H1 (cell line): ENCODE results near the gene JOSD2. TPM values are rescaled to one million over a fixed set of nuclear protein-coding genes. Genes with fewer than 3 reads are reported as not detected.

Experiments
- CTCF ChIA-PET: fragments of 300-600 bp; sonication (Branson Sonifier 250); formaldehyde crosslinking; loops from one replicate; lab custom pipeline; 2021; ENCODE audit not compliant: partially characterized antibody; lab: Charles Lee
- POLR2A ChIA-PET: fragments of 300-600 bp; sonication (Branson Sonifier 250); formaldehyde crosslinking; loops from one replicate; lab custom pipeline; 2021; ENCODE audit warnings: inconsistent platforms; ENCODE audit not compliant: partially characterized antibody; lab: Charles Lee
- DNase-seq, 2 experiments: peaks; one replicate each; pipeline versions ENCODE4 v3.0.0 to v3.0.0-alpha.2; 2010 to 2022; ENCODE audit warnings: low spot score in 2 of 2, low read depth in 1 of 2, mixed read lengths in 1 of 2
- FAIRE-seq: peaks from 2 replicates; lab custom pipeline; 2011; peaks lifted over from hg19 to GRCh38; lab: Jason Lieb, UNC
- H2AFZ ChIP-seq: 2 replicates; pipeline ENCODE4 v1.8.1; 2012; ENCODE audit warnings: low read length, inconsistent platforms
- H2AK5ac ChIP-seq: 2 replicates; pipeline ENCODE4 v1.6.1; 2013; ENCODE audit warnings: low read depth, low read length
- H2BK120ac ChIP-seq: replicated peaks from 2 replicates; pipeline ENCODE3; 2013; ENCODE audit warnings: low read depth, low read length, inconsistent platforms
- H2BK12ac ChIP-seq: 2 replicates; pipeline ENCODE4 v1.6.1; 2013; ENCODE audit warnings: low read depth, low read length
- H2BK15ac ChIP-seq: 2 replicates; pipeline ENCODE4 v1.6.1; 2013; ENCODE audit warnings: low read length
- H2BK20ac ChIP-seq: 2 replicates; pipeline ENCODE4 v1.6.1; 2013; ENCODE audit warnings: low read length
- H2BK5ac ChIP-seq: 2 replicates; pipeline ENCODE4 v1.6.1; 2013; ENCODE audit warnings: low read depth, low read length
- H3K14ac ChIP-seq: 2 replicates; pipeline ENCODE4 v1.6.1; 2013; ENCODE audit warnings: inconsistent platforms; ENCODE audit not compliant: insufficient read length
- H3K18ac ChIP-seq: 2 replicates; pipeline ENCODE4 v1.6.1; 2013; ENCODE audit warnings: low read length; ENCODE audit errors: extremely low read depth
- H3K23ac ChIP-seq: 2 replicates; pipeline ENCODE4 v1.6.1; 2013; ENCODE audit warnings: inconsistent platforms; ENCODE audit not compliant: insufficient read length
- H3K23me2 ChIP-seq: 2 replicates; pipeline ENCODE4 v1.6.1; 2013; ENCODE audit warnings: low read depth, low read length
- H3K27ac ChIP-seq: 2 replicates; pipeline ENCODE4 v1.6.1; 2011; ENCODE audit warnings: low read depth, low read length, inconsistent platforms
- H3K27me3 ChIP-seq, 4 experiments: replicated peaks in 1 of 4; 1 replicate in 1 of 4; 2 replicates in 3 of 4; pipeline versions ENCODE4 v1.6.1 to v1.8.1; 2011 to 2013; ENCODE audit warnings: low read length in 3 of 4, mild to moderate bottlenecking in 3 of 4, inconsistent platforms in 2 of 4, mixed read lengths in 2 of 4, moderate library complexity in 1 of 4; ENCODE audit not compliant: control insufficient read depth in 3 of 4, insufficient read depth in 3 of 4; ENCODE audit errors: extremely low read depth in 1 of 4
- H3K36me3 ChIP-seq, 4 experiments: 2 replicates each; pipeline versions ENCODE4 v1.6.1 to v1.8.1; 2011 to 2013; ENCODE audit warnings: mild to moderate bottlenecking in 4 of 4, low read length in 3 of 4, moderate library complexity in 2 of 4, control low read depth in 1 of 4, inconsistent platforms in 1 of 4; ENCODE audit not compliant: insufficient read depth in 4 of 4, control insufficient read depth in 2 of 4
- H3K4ac ChIP-seq: replicated peaks from 2 replicates; pipeline ENCODE3; 2013; ENCODE audit warnings: low read length, low read depth, mixed read lengths, inconsistent platforms; ENCODE audit not compliant: insufficient read length
- H3K4me1 ChIP-seq, 4 experiments: replicated peaks in 1 of 4; 1 replicate in 1 of 4; 2 replicates in 3 of 4; pipeline versions ENCODE4 v1.6.1 to v1.8.1; 2011 to 2013; ENCODE audit warnings: low read length in 3 of 4, inconsistent platforms in 2 of 4, mixed read lengths in 1 of 4; ENCODE audit not compliant: insufficient read depth in 4 of 4, control insufficient read depth in 3 of 4
- H3K4me2 ChIP-seq, 2 experiments: 2 replicates each; pipeline versions ENCODE4 v1.6.1 to v1.8.1; 2011 to 2013; ENCODE audit warnings: low read depth in 2 of 2, low read length in 2 of 2, control low read depth in 1 of 2, inconsistent platforms in 1 of 2, mild to moderate bottlenecking in 1 of 2; ENCODE audit not compliant: insufficient read depth in 1 of 2
- H3K4me3 ChIP-seq, 4 experiments: fragments of 200-600, 300-600 bp in 1 of 4; sonication (generic), shearing (Covaris generic), sonication (Bioruptor Twin) in 1 of 4; 2 replicates each; pipeline versions ENCODE4 v1.5.1 to v1.8.1; 2011 to 2016; ENCODE audit warnings: low read length in 4 of 4, low read depth in 3 of 4, control low read depth in 2 of 4, inconsistent platforms in 2 of 4, mild to moderate bottlenecking in 2 of 4, mixed read lengths in 1 of 4, moderate library complexity in 1 of 4; ENCODE audit not compliant: insufficient read depth in 2 of 4; ENCODE audit errors: extremely low read depth in 1 of 4
- H3K56ac ChIP-seq: replicated peaks from 2 replicates; pipeline ENCODE3; 2013; ENCODE audit warnings: low read depth, mild to moderate bottlenecking, mixed read lengths, low read length, inconsistent platforms; ENCODE audit not compliant: insufficient read length
- H3K79me1 ChIP-seq: 2 replicates; pipeline ENCODE4 v1.6.1; 2013; ENCODE audit warnings: low read depth, low read length, control low read depth
- H3K79me2 ChIP-seq, 2 experiments: 2 replicates each; pipeline versions ENCODE4 v1.6.1 to v1.8.1; 2012 to 2013; ENCODE audit warnings: low read length in 2 of 2, mild to moderate bottlenecking in 2 of 2, inconsistent platforms in 1 of 2; ENCODE audit not compliant: insufficient read depth in 2 of 2, control insufficient read depth in 1 of 2
- H3K9ac ChIP-seq, 4 experiments: replicated peaks in 1 of 4; 1 replicate in 1 of 4; 2 replicates in 3 of 4; pipeline versions ENCODE4 v1.6.1 to v1.8.1; 2011 to 2013; ENCODE audit warnings: low read depth in 3 of 4, low read length in 3 of 4, control low read depth in 2 of 4, mild to moderate bottlenecking in 2 of 4, moderate library complexity in 2 of 4, inconsistent platforms in 1 of 4; ENCODE audit errors: extremely low read depth in 1 of 4
- H3K9me3 ChIP-seq, 2 experiments: 2 replicates each; pipeline versions ENCODE4 v1.6.1 to v1.8.1; 2012 to 2013; ENCODE audit warnings: mild to moderate bottlenecking in 2 of 2, moderate library complexity in 2 of 2, control low read depth in 1 of 2, inconsistent platforms in 1 of 2, low read depth in 1 of 2, low read length in 1 of 2, mixed read lengths in 1 of 2; ENCODE audit not compliant: insufficient read depth in 2 of 2
- H4K20me1 ChIP-seq, 2 experiments: replicated peaks in 1 of 2; 2 replicates each; pipeline versions ENCODE3 to v1.8.1; 2011 to 2013; ENCODE audit warnings: inconsistent platforms in 2 of 2, low read length in 2 of 2, mild to moderate bottlenecking in 1 of 2; ENCODE audit not compliant: insufficient read depth in 2 of 2, control insufficient read depth in 1 of 2
- H4K5ac ChIP-seq: 2 replicates; pipeline ENCODE4 v1.6.1; 2013; ENCODE audit warnings: low read length, low read depth, mixed read lengths, inconsistent platforms; ENCODE audit not compliant: insufficient read length
- H4K8ac ChIP-seq: 2 replicates; pipeline ENCODE4 v1.8.0; 2013; ENCODE audit warnings: mild to moderate bottlenecking, moderate library complexity, low read length, inconsistent platforms; ENCODE audit not compliant: insufficient read depth; ENCODE audit errors: extremely low read depth
- H4K91ac ChIP-seq: replicated peaks from 2 replicates; pipeline ENCODE3; 2013; ENCODE audit warnings: low read length, mixed read lengths, inconsistent platforms; ENCODE audit not compliant: insufficient read length
- BCL11A ChIP-seq, 2 experiments: IDR thresholded peaks; one replicate each; pipeline ENCODE4 v1.6.1; 2011; ENCODE audit warnings: low read depth in 2 of 2, low read length in 2 of 2, mild to moderate bottlenecking in 2 of 2
- EZH2 ChIP-seq: fragments of 200-600 bp; sonication (generic); IDR thresholded peaks from 2 replicates; pipeline ENCODE4 v1.7.1; 2012; ENCODE audit warnings: low read depth, mild to moderate bottlenecking, moderate library complexity, low read length, inconsistent platforms; ENCODE audit not compliant: severe bottlenecking
- GABPA ChIP-seq: IDR thresholded peaks from 2 replicates; pipeline ENCODE4 v1.6.1; 2011; ENCODE audit warnings: mild to moderate bottlenecking, low read length, moderate library complexity, borderline replicate concordance; ENCODE audit not compliant: insufficient read depth
- HDAC6 ChIP-seq: IDR thresholded peaks from one replicate; pipeline ENCODE4 v1.7.1; 2012; ENCODE audit warnings: low read depth, mild to moderate bottlenecking, inconsistent platforms, low read length, moderate library complexity
- JUND ChIP-seq: IDR thresholded peaks from 2 replicates; pipeline ENCODE4 v1.6.1; 2011; ENCODE audit warnings: mild to moderate bottlenecking, improper control_type of control experiment, low read length
- KDM1A ChIP-seq: fragments of 200-600, 300-600 bp; sonication (generic); IDR thresholded peaks from 2 replicates; pipeline ENCODE4 v1.7.1; 2016; ENCODE audit warnings: mild to moderate bottlenecking, low read length, borderline replicate concordance
- MAX ChIP-seq: IDR thresholded peaks from 2 replicates; pipeline ENCODE4 v1.6.1; 2012; ENCODE audit warnings: inconsistent platforms
- RXRA ChIP-seq: IDR thresholded peaks from 2 replicates; pipeline ENCODE4 v1.6.1; 2011; ENCODE audit warnings: low read depth, mild to moderate bottlenecking, low read length, moderate library complexity; ENCODE audit not compliant: insufficient read depth
- SIN3A ChIP-seq, 2 experiments: IDR thresholded peaks in 1 of 2; conservative IDR thresholded peaks in 1 of 2; 2 replicates each; pipeline ENCODE4 v1.6.1; 2011 to 2012; ENCODE audit warnings: low read length in 2 of 2, improper control_type of control experiment in 1 of 2, low read depth in 1 of 2, mild to moderate bottlenecking in 1 of 2
- SIX5 ChIP-seq: IDR thresholded peaks from 2 replicates; pipeline ENCODE4 v1.6.1; 2011; ENCODE audit warnings: mild to moderate bottlenecking, low read depth, low read length
- TAF7 ChIP-seq: optimal IDR thresholded peaks from 2 replicates; pipeline ENCODE3; 2011; ENCODE audit warnings: low read depth, mild to moderate bottlenecking, inconsistent platforms, low read length, moderate library complexity, borderline replicate concordance
- WGBS, 2 experiments: shearing (Covaris generic) in 1 of 2; methylation state at CpG; one replicate each; pipeline versions ENCODE4 v1.1.6 to v1.1.7; 2013 to 2015; ENCODE audit warnings: low lambda C conversion rate in 2 of 2, mixed read lengths in 2 of 2, inconsistent platforms in 1 of 2, low coverage in 1 of 2, missing lambda C conversion rate in 1 of 2; ENCODE audit not compliant: insufficient replicate concordance in 2 of 2, insufficient coverage in 1 of 2, insufficient read length in 1 of 2; ENCODE audit errors: extremely low coverage in 1 of 2, missing lambda C conversion rate in 1 of 2; 5-methylcytosine and 5-hydroxymethylcytosine counted together
- polyA plus RNA-seq, 7 experiments: library from polyadenylated mRNA; depleted of rRNA in 3 of 7; stranded (reverse) in 5 of 7; unstranded in 2 of 7; fragments of >200 nt in 5 of 7; fragments of 200-250 nt in 2 of 7; gene quantifications; 1 replicate in 5 of 7; 2 replicates in 1 of 7; 4 replicates in 1 of 7; pipeline versions ENCODE4 v1.2.1 to v1.2.3, GENCODE V29; 2011 to 2013; ENCODE audit warnings: missing spikeins in 2 of 7, mixed read lengths in 2 of 7
- total RNA-seq: library from RNA; stranded (reverse); fragmentation: NEBNext Ultra II Directional; extraction: Animal tissue kit (Norgen Biotek cat#: 25700); gene quantifications from 2 replicates; pipeline ENCODE4 v1.2.1, GENCODE V29; 2021
- TF ChIP-seq, protein P1 (sequence below): IDR thresholded peaks from 2 replicates; pipeline ENCODE4 v1.6.1; 2012; ENCODE audit warnings: inconsistent platforms

The JOSD2 gene
- total and polyA plus RNA-seq, 2 of the 8 experiments (the other 6 are each of a cell fraction or from before 2014, with no cell fraction given), result 1.9 to 6.6 TPM

GRCh38 chr19:50493171-50493570 is 17.8 kb downstream of the JOSD2 start:
- H3K79me1 ChIP-seq, result no peaks in the 10 kb centered on the region
- no peak overlapping the region for H3K23ac ChIP-seq
- WGBS, 2 experiments, result 74% methylated on average over 8 of the region's 8 CpGs; no CpG with 5 or more reads in 1 of the 2 experiments
- H3K4ac ChIP-seq, result no peak overlapping the region
- H3K18ac ChIP-seq, result no peak overlapping the region
- H2AK5ac ChIP-seq, result no peak overlapping the region
- H4K5ac ChIP-seq, result no peak overlapping the region
- no peak overlapping the region for H2BK15ac ChIP-seq
- POLR2A ChIA-PET, result no interaction called here
- H3K79me2 ChIP-seq, result no peaks in the 10 kb centered on the region
- H4K8ac ChIP-seq, result no peak overlapping the region
- TF ChIP-seq SIN3A (conservative IDR thresholded peaks at IDR 0.05 in 1 of 2, IDR thresholded peaks at IDR 0.05 in 1 of 2; ENCODE audit: low read depth in 1 of 2, low read length in 2 of 2) (no peak), SIX5 (no peak), MAX (no peak), GABPA (no peak), TAF7 (no peak), JUND (no peak), EZH2 (no peak), KDM1A (no peak), HDAC6 (no peak), RXRA (no peak), BCL11A (IDR thresholded peaks at IDR 0.05; ENCODE audit: low read depth in 2 of 2, low read length in 2 of 2) (no peak)
- TF ChIP-seq, protein P1, sequence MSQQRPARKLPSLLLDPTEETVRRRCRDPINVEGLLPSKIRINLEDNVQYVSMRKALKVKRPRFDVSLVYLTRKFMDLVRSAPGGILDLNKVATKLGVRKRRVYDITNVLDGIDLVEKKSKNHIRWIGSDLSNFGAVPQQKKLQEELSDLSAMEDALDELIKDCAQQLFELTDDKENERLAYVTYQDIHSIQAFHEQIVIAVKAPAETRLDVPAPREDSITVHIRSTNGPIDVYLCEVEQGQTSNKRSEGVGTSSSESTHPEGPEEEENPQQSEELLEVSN, result no peak
- TF ChIP-seq, all 59 proteins: peak for 0
- no peak overlapping the region; a peak in 1 of 4 replicates for H3K4me2 ChIP-seq
- H2BK12ac ChIP-seq, result no peak overlapping the region
- no peak for DNase-seq
- no peaks in the 10 kb centered on the region for H4K20me1 ChIP-seq
- H2BK120ac ChIP-seq, result no peak overlapping the region
- CTCF ChIA-PET, result no interaction called here
- no peak overlapping the region for H2AFZ ChIP-seq
- H3K4me3 ChIP-seq, result no peak overlapping the region
- H2BK5ac ChIP-seq, result no peak overlapping the region
- H3K4me1 ChIP-seq, result peaks cover 0 to 17% (median 9%) of the 10 kb centered on the region in 4 experiments; a peak in 5 of 7 replicates
- no peak overlapping the region for H4K91ac ChIP-seq
- H3K9me3 ChIP-seq, result no peaks in the 10 kb centered on the region
- no peak overlapping the region for H3K14ac ChIP-seq
- H3K9ac ChIP-seq, result no peak overlapping the region
- H3K23me2 ChIP-seq, result peaks cover 4% of the 10 kb centered on the region; the same call in 1 of the 2 replicates
- no peak overlapping the region for H2BK20ac ChIP-seq
- H3K36me3 ChIP-seq, result no peaks in the 10 kb centered on the region
- peaks cover 10 to 70% (median 60%) of the 10 kb centered on the region in 4 experiments for H3K27me3 ChIP-seq
- H3K56ac ChIP-seq, result no peak overlapping the region
- H3K27ac ChIP-seq, result no peak overlapping the region
- FAIRE-seq, result no peak
